Measurements from ENCODE around the gene MINDY4B.
"Not testable (repeated sequence)": the region's sequence is repeated elsewhere in the genome, so short reads cannot be mapped to it uniquely, and the experiment has no call there.

MINDY4B gene

DNA sequence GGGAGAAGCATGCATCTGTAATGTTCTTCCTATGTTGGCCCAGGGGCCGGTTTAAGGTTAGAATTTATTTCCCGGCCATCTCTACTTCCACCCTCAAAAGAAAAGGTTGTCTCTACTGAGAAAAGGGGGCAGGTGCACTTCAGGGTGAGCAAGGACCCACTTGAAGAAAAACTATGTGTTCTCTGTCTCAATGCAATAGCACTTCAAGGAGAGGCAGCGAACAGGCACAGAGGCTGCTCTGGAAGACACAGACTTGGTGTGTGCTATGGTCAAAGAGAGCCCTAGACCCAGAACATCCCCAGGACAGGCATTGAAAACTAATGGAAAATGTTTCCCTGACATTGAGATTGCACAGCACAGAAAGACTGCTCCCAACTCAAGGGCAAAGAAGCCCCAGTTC lies 7.6 kb downstream of the MINDY4B start:
- DNase-seq: no peak

DNA sequence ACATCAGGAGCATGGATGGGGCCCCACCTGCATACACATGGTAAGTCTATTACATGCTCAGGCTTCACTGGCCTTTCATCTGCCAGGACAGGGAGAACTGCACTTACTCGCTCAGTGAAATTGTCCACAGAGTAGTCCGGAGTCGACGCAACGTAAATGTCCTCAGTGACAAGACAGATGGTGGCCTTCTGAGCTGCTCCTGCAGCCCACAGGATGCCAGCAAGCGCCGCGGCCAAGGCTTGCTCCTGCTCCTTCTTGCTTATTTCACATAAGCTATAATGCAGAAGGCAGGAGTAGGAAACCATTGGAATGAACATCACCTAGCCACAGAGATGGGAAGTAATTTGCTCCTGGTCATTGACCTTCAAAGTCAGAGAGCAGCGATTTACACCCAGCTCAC lies 14.4 kb downstream of the MINDY4B start:
- DNase-seq: no peak

DNA sequence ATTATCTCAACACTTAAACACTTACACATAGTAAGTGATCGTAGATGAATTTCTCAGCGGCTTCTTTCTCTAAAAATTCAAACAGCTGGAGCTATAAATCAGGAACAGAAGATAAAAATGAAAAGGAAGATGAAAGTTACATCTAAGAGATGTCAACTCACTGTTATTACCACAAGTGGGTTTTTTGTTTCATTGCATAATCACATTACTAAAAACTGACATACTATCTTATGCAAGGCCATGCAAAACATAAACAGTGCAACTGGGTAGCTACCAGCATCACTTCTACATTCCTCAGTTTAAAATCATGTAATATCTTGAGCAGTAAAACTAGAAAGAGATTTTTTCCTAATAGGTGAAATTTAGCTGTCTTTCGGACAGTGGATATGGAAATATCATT lies 14.9 kb downstream of the MINDY4B start:
- DNase-seq: no peak

DNA sequence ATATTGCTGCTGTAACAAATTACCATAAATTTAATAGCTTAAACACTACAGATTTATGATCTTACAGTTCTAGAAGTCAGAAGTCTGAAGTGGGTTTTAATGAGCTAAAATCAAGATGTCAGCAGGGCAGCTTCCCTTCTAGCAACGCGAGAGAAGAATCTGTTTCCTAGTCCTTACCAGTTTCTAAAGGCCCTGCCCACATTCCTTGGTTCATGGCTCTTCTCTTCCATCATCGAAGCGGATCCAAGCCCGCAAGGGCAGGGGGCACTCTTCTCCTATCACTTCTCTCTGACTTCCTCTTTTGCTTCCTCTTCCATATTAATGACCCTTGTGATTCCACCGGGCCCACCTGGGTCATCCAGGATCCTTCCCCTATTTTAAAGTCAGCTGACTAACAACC lies 16.1 kb downstream of the MINDY4B start:
- no peak for DNase-seq

DNA sequence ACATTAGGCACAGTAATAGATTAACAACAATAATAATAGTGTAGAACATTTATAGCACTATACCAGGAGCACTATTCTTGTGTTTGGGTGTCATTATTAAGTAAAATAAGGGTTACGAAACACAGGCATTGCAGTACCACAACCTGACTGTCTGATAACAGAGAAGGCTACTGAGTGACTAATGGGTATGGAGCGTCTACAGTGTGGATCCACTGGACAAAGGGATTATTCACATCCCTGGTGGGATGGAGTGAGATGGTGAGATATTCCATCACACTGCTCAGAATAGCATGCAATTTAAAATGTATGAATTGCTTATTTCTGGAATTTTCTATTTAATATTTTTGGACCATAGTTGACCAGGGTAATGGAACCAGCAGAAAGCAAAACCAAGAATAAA lies 18.2 kb downstream of the MINDY4B start:
- DNase-seq: no peak

DNA sequence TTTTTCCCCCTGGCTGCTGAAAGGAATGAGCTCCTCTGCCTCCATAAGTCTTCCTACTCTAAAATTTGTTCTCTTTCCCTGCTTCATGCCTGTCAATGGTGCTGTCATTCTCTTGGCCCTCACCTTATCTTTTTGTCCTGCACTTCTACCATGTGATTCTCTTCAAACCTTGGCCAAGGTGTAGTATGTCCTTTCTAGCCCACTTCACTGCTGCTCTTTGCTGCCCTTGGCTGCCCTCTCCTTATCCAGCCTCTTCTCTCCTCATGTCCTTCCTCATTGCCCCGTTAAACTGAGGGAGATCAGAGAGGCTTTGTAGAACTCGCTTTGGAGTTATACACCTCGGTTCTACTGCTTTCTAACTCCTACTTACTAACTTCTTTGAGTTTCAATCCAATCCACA lies 19.7 kb downstream of the MINDY4B start:
- no peak for DNase-seq

DNA sequence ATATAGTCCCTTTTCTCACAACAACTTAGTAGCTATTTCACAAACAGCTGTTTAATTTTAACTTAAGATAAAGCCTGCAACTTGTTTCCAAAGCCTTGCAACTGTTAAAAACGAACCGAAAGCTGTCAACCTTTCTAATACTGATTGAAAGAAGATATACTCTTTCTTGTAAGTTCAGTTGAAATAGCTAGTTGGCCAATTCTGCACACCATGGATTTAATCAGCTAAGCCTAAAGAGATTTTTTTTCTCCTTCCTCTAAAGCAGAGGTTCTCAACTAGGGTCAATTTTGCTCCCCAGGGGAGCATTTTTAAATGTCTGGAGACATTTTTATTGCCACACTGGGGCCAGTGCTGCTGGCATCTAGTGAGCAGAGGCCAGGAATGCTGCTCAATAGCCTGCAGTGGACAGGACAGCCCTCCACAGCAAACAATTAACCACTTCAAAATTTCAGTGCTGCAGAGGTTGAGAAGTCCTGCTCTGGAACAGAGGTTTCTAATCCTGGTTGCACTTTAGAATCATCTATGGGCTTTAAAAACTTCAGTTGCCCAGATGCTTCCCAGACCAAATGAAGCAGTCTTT lies 26.2 kb downstream of the MINDY4B start:
- DNase-seq: no peak

DNA sequence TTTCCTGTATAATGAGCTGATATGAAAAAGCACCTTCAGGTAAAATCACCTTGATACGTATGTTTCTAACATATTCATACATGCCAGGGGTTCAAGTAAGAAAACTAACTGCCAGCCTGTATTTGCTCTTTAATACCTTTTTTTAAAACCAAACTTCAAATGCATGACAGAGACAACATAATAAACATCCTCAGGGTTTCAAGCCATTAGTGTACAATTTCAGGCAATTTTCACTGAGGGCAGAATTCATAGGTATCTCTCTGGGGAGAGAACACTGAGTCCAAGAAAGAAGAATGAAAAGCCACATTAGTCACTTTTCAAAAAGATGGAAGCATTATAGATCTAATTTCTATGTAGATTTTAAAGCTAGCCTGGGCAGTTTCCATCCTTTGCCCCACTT lies 26.9 kb downstream of the MINDY4B start:
- no peak for DNase-seq

DNA sequence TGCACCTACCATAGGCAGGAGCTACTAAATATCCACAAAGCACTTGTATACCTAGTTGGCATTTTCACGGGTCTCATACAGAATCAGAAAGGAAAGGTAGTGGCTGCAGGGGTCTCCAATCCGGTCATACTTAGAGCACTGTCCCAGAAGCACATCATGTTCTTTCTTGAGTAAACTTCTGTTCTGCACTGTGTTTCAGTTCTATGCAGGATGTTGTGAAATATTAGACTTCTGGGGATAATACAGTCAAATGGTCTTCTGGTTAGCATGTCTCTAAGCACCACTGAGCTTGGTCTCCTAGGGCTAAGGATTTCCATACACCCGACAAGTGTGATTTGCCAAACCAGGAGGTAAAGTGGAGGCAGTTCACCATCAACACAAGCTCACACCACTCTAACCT lies 27.9 kb downstream of the MINDY4B start:
- DNase-seq: no peak

DNA sequence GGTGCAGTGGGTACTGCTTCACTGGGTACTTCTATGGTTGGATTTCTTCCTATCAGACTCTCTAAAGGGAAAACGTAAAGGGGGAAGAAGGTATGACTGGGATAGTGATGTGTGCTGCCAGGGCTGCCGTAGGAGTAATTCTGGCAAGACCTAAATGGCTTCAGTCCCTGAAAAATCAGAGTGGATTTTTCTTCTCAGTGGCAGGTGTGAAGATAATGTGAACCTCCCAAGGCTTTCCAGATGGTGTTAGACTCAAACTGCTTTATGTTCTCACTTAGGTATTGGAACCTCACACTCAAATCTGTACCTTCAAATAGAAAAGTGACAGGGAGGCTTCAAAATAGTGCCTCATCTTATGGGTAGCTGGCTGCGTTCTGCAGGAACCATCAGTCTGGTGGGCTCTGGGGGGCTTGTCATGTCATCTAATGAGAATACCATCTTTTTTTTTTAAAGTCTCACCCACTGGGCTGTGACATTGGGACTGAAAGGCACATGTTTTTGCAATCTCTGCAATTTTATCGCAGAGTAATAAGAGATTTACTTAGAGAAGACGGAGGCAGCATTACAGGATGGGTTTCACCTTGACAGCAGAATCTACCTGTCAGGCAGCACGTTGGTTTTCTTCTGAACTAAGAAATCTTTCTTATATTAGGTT lies 28.5 kb downstream of the MINDY4B start:
- no peak for DNase-seq

DNA sequence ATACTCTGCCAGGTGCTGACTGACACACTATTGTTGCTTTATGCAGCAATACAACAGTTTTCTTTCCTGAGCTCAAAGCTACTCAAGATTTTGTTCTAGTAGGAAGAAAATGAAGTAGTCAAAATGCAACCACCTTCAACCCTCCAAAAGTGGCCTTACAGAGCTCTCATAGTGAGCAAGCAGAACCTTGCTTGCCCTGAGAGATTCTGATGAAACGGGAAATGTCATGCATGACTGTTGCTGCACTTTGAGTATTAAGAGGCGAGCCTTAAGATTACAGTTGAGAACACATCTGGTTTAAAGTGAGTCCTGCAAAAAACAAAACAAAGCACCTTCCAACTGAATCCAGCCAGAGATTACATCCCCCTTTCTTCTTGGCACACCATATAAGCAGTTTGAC lies 29.7 kb downstream of the MINDY4B start:
- DNase-seq: no peak

DNA sequence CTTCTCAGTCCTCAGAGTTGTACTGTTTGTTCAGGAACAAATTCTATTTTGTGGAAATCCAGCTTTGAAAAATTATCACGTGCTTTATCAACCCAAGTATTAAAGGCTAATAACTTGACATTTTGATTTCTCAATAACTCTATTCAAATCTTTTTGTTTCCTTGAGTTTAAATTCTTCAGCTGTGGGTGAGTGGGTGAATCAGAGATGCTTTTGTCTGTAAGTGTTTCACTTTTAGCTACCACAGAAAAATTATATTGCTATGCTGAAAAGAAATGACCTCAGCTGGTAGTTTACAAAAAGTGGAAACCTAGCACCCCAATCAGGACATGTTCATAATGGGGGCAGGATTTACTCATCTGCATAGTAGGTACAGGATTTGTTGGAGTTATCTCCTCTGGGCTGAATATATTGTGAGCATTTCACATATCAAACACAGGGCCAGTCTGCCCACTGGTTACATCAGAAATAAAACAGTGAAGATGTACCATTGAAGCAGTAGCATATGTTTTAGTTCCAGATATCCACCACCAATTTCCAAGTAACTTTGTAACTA lies 30.5 kb downstream of the MINDY4B start:
- no peak for DNase-seq

DNA sequence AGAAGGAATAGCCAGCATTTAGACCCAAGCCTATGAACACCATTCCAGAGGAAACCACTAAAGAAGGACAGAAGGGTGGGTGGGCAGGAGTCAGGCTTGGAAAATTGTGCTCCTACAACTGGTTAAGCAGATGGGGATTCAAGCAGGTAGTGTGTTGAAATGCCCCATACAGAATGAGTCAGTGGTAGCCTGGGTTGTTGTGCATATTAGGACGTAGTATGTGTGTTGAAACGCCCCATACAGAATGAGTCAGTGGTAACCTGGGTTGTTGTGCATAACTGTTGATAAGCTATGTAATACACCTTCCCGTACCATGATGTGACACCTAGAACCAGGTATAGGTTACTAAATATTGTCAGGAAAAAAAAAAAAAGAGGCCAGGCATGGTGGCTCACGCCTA lies 34.0 kb downstream of the MINDY4B start:
- DNase-seq: no peak

DNA sequence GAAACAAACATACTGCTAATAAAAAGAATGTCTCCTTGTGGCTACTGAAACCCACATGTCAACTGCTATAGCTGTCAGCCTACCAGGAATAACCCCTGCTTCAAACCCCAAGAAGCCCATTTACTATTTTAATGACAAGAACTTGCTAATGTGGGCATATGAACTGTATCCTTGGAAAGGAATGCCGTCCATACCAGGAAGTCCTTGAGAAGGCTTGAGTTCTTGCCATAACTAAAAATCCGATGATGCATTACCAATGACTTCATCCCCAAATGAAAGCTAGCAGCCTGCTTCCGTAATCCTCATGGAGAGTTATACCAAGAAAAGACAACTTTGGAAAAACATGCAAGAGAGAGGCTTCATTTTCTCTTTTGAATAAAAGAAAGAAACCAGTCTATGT lies 34.8 kb downstream of the MINDY4B start:
- DNase-seq: no peak

DNA sequence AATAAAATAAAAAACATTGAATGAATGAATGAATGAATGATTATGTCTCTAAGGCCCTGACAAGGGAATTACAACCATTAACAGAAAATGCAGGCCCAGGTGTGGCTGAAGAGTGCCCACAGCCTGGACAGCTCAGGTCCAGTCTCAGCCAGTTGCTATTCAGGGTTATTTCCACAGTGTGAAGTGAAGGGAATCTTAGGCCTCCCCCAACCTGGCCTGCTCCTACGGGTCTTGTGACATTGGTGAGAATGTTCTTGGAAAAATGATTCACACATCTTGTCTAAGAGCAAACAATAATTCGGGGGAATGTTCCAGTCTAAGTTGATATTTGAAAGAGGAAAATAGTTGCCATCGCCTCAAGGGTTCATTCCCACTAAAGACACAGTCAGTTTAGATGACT lies 37.0 kb downstream of the MINDY4B start:
- no peak for DNase-seq

DNA sequence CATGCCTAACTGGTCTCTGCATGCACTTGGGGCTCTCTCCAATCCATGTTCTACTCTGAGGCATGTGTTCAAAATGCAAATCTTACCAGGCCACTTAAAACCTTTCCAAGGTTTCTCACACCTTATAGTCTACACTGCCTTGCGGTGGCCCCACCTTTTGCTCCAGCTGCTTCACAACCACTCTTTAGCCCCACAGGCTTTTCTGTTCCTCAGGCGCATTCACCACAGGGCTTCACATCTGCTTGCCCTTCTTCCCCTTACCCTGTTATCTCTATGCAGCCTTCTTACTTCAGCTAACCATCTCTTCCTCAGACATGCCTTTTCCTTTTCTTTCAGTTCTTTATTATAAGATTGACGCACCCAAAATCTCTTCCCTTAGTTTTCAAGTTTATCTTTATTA lies 37.8 kb downstream of the MINDY4B start:
- no peak for DNase-seq

DNA sequence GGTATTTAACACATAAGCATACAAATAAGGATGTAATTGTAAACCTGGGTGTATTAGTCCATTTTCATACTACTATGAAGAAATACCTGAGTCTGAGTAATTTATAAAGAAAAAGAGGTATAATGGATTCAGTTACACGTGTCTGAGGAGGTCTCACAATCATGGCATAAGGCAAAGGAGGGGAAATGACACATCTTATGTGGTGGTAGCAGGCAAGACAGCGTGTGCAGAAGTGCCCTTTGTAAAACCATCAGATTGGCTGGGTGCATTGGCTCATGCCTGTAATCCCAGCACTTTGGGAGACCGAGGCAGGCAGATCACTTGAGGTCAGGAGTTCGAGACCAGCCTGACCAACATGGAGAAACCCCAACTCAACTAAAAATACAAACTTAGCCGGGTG lies 41.3 kb downstream of the MINDY4B start:
- not testable (repeated sequence) for DNase-seq

DNA sequence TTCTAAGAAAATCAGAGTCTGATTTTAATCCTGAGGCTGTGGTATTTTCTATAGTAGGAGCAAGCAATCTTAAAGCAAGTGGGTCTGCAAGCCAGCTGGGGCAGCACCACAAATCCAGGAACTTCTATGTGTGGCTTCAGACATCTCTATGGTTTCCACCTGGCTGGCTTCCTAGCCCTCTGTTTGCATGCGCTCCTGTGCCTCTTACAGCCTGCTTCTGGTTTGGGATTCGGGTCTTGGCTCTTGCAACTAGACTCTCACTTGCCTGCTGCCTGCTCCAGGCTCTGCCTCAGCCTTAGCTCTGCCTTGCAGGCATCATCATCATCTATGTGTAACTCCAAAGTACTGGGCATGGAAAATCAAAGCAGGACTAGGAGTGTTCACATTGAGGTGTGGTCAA lies 43.4 kb downstream of the MINDY4B start:
- DNase-seq: no peak

DNA sequence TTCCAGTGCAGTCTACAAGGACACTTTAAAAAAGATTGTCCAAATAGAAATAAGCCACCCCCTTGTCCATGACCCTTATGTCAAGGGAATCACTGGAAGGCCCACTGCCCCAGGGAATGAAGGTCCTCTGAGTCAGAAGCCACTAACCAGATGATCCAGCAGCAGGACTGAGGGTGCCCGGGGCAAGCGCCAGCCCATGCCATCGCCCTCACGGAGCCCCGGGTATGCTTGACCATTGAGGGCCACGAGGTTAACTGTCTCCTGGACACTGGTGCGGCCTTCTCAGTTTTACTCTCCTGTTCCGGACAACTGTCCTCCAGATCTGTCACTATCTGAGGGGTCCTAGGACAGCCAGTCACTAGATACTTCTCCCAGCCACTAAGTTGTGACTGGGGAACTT lies 47.3 kb downstream of the MINDY4B start:
- DNase-seq: not testable (repeated sequence)

DNA sequence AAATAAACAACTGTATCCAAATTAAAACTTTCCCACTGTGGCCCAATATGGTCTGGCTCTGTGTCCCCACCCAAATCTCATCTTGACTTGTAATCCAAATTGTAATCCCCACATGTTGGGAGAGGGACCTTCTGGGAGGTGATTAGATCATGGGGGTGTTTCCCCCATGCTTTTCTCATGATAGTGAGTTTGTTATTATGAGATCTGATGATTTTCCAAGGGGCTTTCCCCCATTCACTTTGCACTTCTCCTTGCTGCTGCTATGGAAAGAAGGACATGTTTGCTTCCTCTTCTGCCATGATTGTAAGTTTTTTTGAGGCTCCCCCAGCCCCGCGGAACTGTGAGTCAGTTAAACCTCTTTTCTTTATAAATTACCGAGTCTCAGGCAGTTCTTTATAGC lies 55.0 kb downstream of the MINDY4B start:
- no peak for DNase-seq

DNA sequence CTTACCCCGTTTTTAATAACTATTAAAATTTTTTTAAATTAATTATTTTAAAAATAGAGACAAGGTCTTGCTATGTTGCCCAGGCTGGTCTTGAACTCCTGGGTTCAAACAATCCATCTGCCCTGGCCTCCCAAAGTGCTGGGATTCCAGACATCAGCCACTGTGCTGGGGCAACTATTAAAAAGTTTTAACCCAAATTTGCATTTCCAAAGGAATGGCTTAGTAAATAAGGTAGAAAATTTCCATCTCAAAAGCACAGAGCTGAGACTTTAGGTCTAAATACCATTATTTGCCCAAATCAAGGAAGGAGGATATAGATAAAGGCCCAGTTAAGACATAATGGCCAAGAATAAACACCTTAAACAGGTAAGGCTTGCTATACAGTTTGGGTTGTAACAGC lies 56.4 kb downstream of the MINDY4B start:
- DNase-seq: no peak

DNA sequence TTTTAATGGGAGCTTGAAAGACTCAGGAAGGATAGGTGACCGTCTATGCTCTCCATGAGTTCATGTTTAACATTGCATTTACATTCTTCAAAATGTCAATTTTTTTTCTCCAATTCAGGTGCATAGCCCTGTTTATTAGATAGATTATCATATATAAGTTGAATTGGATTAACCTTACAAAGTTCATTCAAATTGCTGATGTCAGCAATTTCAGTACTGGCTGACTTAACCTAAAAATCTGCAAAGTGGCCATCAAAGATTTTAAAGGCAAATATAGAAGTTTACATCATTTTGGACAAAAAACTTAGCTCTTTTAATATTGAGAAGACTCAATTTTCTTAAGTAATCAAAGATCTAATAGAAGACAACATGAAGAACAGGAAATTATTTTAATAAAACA lies 57.8 kb downstream of the MINDY4B start:
- no peak for DNase-seq

DNA sequence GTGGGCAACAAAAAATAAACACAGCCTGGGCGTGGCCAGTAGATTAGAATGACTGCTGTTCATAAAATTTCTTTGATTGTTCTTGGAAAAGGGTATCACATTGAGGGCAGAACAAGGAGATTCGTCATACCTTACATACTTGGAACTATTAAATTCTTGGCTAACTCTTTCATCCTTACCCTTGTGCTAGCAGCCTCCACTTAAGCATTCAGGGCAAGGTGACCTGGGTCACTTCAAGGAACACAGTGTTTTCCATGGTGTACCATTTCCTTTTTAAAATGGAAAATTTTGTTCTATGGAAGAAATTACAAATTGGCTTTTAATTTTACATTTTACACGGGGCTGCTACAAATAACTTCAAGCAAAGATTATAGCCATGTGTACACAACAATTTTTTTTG lies 60.8 kb downstream of the MINDY4B start:
- DNase-seq: no peak

DNA sequence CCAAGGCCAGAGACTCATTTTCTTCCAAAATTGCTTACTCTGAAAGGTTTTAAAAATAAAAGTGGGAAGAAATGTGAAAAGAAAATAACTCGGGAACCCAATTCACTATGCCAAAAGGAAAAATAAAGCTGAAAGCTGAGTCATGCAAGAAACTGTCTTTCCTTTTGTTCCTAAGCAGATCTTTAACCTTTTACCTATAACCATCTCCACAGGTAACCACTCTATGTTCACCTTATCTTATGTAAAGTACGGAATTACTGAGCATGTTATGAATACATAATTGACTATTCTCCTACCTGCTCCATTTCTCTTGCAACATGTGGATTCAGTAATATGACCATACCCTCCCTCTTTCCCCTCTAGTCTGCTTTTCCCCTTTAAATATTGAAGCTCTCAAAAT lies 62.0 kb downstream of the MINDY4B start:
- DNase-seq: no peak
